Coronary artery (tissue), 2 donors: ENCODE results near the gene IRF9.

ENCODE experiments used
- DNase-seq: peaks from one replicate; pipeline ENCODE4 v3.0.0-alpha.2; 2017; ENCODE audit warnings: low spot score
- H3K27ac ChIP-seq, 2 donors: fragments of 200-600 bp; sonication (generic); one replicate each; pipeline ENCODE4 v1.5.1; 2016 to 2019
- H3K4me3 ChIP-seq: fragments of 200-600 bp; sonication (generic); 2 replicates; pipeline ENCODE4 v1.5.1; 2016; ENCODE audit warnings: mild to moderate bottlenecking, moderate library complexity
- CTCF ChIP-seq: fragments of 200-600 bp; sonication (generic); IDR thresholded peaks from one replicate; pipeline ENCODE4 v1.5.1; 2019; ENCODE audit warnings: antibody characterized with exemption

The IRF9 gene

GRCh38 chr14:24160850-24161804 lies at the start of gene IRF9:
Gene IRF9 (plus strand): TSS chr14:24161265. CDS start chr14:24162145, 880 bp downstream.
- Histone ChIP-seq H3K27ac (peak within 1 kb of the TSS; percentile 88 to 97), H3K4me3 (peak within 1 kb of the TSS; percentile 80)
- peak; percentile 95 for DNase-seq
- TF ChIP-seq CTCF, result peak; percentile 91

GRCh38 chr14:24113379-24113800 lies 47.7 kb upstream of the IRF9 start:
- Histone ChIP-seq H3K4me3 (peak overlapping the region; percentile 82), H3K27ac (peak overlapping the region; percentile 96 to 98)
- DNase-seq, result no peak
- TF ChIP-seq CTCF, result no peak

GRCh38 chr14:24113801-24114531 lies 47.1 kb upstream of the IRF9 start:
- peak overlapping the region; percentile 96 to 98 for H3K27ac ChIP-seq
- TF ChIP-seq CTCF, result no peak
- H3K4me3 ChIP-seq, result peak overlapping the region; percentile 82
- DNase-seq, result peak; percentile 96

GRCh38 chr14:24114532-24115421 lies 46.3 kb upstream of the IRF9 start, which contains the start of the genes DCAF11 and NRL:
Gene DCAF11 (plus strand): TSS chr14:24114777. CDS start chr14:24115595, 818 bp downstream.
Gene NRL (minus strand): TSS chr14:24114949. CDS start chr14:24082848, 32,101 bp downstream.
- peak; percentile 100 for DNase-seq
- peak within 1 kb of the TSS; percentile 96 to 98 for H3K27ac ChIP-seq
- no peak for TF ChIP-seq CTCF
- H3K4me3 ChIP-seq, result peak within 1 kb of the TSS; percentile 82

GRCh38 chr14:24115422-24116127 lies 45.5 kb upstream of the IRF9 start:
- TF ChIP-seq CTCF, result no peak
- DNase-seq, result no peak
- peak overlapping the region; percentile 96 to 98 for H3K27ac ChIP-seq
- H3K4me3 ChIP-seq, result peak overlapping the region; percentile 82
